LoVo (cell line): ENCODE results near the gene NBPF20.
A peak's percentile ranks its signal among the peaks of the same experiment; 100 is the strongest.
"Not testable (repeated sequence)": the region's sequence is repeated elsewhere in the genome, so short reads cannot be mapped to it uniquely, and the experiment has no call there.

Source experiments
- DNase-seq: peaks from one replicate; pipeline ENCODE4 v3.0.0-alpha.2; 2016; ENCODE audit warnings: low spot score

The NBPF20 gene

DNA sequence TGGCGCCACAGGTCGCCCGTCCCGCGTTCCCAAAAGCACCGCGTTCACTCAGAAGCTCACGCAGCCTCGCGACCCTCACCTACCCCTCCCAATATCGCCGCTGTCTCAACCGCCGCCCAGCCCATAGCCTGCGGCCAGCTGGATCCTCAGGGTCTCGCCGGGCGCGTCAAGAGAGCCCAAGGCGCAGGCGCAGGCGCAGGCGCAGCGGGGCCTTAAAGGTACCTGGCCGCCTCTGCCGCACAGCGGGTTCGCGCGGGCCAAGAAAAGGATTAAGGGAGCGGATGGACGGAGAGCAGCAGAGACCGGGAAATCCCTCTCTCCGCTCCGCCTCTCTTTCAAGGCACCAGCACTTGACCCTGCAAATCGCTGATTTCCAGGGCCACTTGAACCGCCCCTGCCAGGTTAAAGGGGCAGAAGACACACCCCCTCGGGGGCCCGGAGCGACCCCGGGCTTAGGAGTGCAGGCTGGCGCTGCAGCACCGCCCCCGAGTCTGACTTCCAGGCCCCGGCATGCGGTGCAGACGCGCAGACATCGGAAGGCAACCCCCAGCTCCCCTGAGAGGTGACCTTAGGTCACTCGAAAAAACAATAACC, at the start of gene NBPF20:
Gene NBPF20 (minus strand): TSS at position 168 of the 594 bp plus-strand sequence. CDS start 20,331 bp downstream, outside the sequence.
- DNase-seq, result peak; percentile 69

GRCh38 chr1:145474837-145475368, 49.5 kb upstream of the NBPF20 start:
- not testable (repeated sequence) for DNase-seq

- DNase-seq, result not testable (repeated sequence)
Measured at GRCh38 chr1:145472731-145473130, 47.3 kb upstream of the NBPF20 start.

GRCh38 chr1:145471365-145471764, 46.0 kb upstream of the NBPF20 start:
- not testable (repeated sequence) for DNase-seq

- peak; percentile 81 for DNase-seq
Measured at GRCh38 chr1:145465405-145466144, 40.2 kb upstream of the NBPF20 start.

DNA sequence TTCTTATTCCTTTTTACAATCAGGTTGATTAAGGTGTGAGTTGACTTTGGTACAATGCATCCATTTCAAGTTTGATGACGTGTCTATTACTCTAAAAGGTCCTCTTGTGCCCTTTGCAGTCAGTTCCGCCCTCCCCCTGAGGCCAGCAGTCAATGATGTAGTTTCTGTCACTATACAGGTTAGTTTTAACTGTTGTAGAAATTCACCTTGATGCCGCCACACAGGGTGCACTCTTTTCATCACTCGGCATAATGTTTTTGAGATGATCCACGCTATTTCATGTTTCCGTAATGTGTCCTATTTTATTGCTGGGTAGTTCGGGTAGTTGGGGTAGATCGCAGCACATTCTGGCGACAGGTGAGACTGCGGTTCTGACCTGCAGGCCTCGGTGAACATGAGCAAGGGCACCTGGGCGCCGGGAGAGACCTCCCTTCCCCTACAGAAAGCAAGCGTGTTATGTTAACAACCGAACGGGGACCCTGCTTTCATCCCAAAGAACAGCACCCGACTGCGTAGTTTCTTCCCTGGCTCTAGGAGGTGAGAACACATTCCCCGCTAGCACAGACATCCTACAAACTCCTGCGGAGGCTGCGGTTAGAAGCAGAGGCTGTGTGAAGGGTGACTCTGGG, 39.4 kb upstream of the NBPF20 start:
- not testable (repeated sequence) for DNase-seq

GRCh38 chr1:145464017-145464416, 38.6 kb upstream of the NBPF20 start:
- DNase-seq, result not testable (repeated sequence)

GRCh38 chr1:145460684-145461083, 35.3 kb upstream of the NBPF20 start:
- not testable (repeated sequence) for DNase-seq

DNA sequence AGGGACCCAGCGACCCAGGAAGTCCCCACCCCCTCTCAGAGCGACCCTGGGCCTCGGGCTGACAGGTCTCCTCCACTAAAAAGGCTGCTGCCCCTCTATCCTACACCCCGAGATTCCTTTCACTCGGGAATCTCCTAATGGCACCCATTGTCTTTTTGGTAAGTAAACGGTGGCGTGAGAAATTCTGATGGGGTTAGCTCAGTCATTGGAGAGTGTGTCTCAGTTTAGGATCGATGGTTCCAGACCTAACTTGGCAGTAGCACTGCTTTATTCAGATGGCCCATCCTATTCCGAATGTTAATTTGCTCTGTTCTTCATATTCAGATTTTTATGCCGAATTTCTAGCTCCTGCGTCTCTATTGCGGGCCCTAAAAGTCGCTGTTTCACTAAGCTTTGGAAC, 34.6 kb upstream of the NBPF20 start:
- not testable (repeated sequence) for DNase-seq

DNA sequence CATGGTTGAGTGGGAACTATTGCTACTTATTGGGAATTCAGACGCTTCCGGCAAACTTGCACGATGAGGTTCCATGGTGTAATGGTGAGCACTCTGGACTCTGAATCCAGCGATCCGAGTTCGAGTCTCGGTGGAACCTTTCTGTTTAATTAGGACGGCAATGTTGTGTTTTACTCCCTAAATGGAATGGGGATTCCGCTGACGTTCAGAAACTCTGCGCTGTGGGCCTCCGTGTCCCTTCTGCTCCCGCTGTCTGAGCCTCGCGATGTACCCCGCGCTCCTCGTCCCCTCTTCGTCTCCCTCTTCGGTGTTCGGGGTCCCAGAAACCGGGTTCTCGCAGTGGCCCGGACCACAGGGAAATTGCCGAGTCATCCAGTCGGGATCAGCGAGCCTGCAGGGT, 34.2 kb upstream of the NBPF20 start:
- not testable (repeated sequence) for DNase-seq

GRCh38 chr1:145459063-145459462, 33.7 kb upstream of the NBPF20 start:
- DNase-seq, result not testable (repeated sequence)

GRCh38 chr1:145454824-145455177, 29.4 kb upstream of the NBPF20 start:
- not testable (repeated sequence) for DNase-seq

- not testable (repeated sequence) for DNase-seq
Measured at GRCh38 chr1:145453873-145454823, 28.7 kb upstream of the NBPF20 start.

DNA sequence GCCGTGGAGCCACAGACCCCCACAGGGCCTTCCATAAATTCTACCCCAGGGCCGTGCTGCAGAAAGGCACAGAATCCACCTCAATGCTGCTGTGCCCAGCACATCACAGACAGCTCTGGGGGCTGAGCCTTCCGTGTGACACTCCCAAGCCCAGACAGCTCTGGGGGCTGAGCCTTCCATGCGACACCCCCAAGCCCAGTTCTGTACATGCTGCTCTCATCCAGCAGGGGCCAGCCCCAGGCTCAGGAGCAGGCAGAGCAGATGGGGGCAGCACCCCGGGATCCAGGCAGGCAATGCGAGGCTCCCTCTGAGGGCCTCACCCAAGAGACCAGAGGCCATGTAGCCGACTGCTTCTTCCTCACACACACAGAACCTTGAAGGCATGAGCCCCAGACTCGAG, 27.1 kb upstream of the NBPF20 start:
- DNase-seq, result not testable (repeated sequence)

DNA sequence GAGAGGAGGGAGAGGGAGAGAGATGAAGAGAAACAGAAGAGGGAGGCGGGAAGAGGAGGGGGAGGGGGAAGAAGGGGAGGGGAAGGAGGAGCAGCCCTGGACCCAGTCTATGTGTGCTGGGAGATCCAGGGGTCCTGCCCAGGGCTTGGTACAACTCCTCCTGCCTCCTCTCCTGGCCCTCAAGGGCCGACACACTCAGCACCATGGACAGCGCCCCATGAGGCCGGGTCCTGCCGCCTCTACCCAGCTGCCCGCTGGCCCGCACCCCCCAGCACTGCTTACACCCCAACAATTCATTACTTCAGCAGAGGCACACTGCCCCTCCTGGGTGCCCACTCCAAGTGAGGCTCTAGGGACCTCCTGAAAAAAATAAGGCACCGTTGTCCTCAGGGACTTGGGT, 26.5 kb upstream of the NBPF20 start:
- DNase-seq, result peak; percentile 11

DNA sequence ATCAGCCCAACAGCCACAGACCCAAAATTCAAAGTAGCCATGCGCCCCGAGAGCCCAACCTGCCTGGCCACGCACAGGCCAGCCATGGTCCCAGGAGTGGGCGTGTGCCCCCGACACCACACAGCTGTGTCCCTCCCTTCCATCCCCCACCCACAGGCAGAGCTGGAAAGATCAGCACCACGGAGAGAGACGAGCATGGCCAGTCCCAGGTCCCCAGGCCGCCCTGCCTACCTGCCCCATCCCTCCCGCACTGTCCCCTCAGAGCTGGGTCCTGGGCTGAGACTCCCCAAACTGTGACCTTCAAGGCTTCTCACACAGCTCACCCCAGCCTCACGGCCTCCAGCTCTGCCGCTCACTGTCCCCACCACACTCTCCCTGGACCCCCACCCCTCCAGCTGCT, 19.8 kb upstream of the NBPF20 start:
- DNase-seq, result not testable (repeated sequence)

DNA sequence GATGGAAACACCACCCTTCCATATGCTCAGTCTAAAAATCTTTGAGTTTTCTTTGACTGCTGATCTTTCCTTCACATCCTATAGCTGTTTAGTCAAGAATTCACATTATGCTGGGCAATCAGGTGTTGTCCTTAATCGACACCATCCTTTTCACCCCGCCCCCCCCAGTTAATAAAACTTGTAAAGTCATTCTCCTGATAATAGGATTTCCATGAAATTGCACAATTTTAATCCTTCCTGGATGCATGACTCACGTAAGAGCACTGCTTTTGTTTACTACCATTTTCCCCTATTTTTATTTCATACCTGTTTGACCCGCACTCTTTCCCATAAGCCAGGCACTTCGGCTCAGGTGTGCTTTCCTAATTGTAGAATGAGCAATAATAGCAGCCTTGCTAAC, 16.9 kb upstream of the NBPF20 start:
- DNase-seq, result not testable (repeated sequence)

GRCh38 chr1:145431363-145432256, 6.2 kb upstream of the NBPF20 start:
- DNase-seq, result not testable (repeated sequence)

GRCh38 chr1:145430830-145431229, 5.4 kb upstream of the NBPF20 start:
- not testable (repeated sequence) for DNase-seq

GRCh38 chr1:145429329-145429728, 3.9 kb upstream of the NBPF20 start:
- DNase-seq, result not testable (repeated sequence)
